ENCODE data around the gene ANGPTL8. TPM values are rescaled to one million over a fixed set of nuclear protein-coding genes. Genes with fewer than 3 reads are reported as not detected.

ANGPTL8 gene
- total and polyA plus RNA-seq, 9 of the 15 experiments (the other 6 are each of a cell fraction or from before 2014, with no cell fraction given): not detected

GRCh38 chr19:11238041-11238440, 1.4 kb upstream of the ANGPTL8 start:
- intact Hi-C loops (cut with micrococcal nuclease): no loop called here
- H3K4me1 ChIP-seq (replicated peaks in 1 of 2; ENCODE audit: control insufficient read depth in 2 of 2, insufficient read depth in 2 of 2, low read length in 2 of 2): peaks cover 0 to 34% of the 10 kb centered on the region in 2 experiments; a peak in 2 of 5 replicates
- POLR2A ChIA-PET: interaction anchor here (0.6 to 1.2 kb wide), 2 partner anchors 22 to 662 kb away, joined by 3 read pairs; no protein-coding TSS in a partner anchor
- no peak for TF ChIP-seq ZKSCAN8 (CRISPR knock-in tag; IDR thresholded peaks at IDR 0.05)
- TF ChIP-seq RFX5 (IDR thresholded peaks at IDR 0.05; ENCODE audit: low read depth, low read length): no peak
- no peak for TF ChIP-seq ZNF24 (IDR thresholded peaks at IDR 0.05)
- no peak for TF ChIP-seq TFAM (CRISPR knock-in tag; conservative IDR thresholded peaks at IDR 0.05)
- no peak for TF ChIP-seq PHB2 (IDR thresholded peaks at IDR 0.05; ENCODE audit: low read depth)
- no peak for TF ChIP-seq RNF219 (CRISPR knock-in tag; IDR thresholded peaks at IDR 0.05)
- no peak for TF ChIP-seq ZC3H11A (IDR thresholded peaks at IDR 0.05; ENCODE audit: low read depth, low read length)
- no peak for TF ChIP-seq ARID3A (IDR thresholded peaks at IDR 0.05; ENCODE audit: borderline replicate concordance, low read depth, low read length)
- H3K9ac ChIP-seq (ENCODE audit: insufficient read depth in 1 of 2, low read depth in 2 of 2, low read length in 2 of 2): no peak overlapping the region
- no peak for FAIRE-seq
- BruUV-seq (replicated peaks): no TSS peak
- no peaks in the 10 kb centered on the region for H3K9me1 ChIP-seq (ENCODE audit: control insufficient read depth, insufficient read depth, low read length)
- no peak overlapping the region for H2AFZ ChIP-seq (ENCODE audit: low read depth, low read length)
- no peaks in the 10 kb centered on the region for H3K9me3 ChIP-seq (replicated peaks; ENCODE audit: control insufficient read depth, insufficient read depth, low read depth, low read length)
- CTCF ChIA-PET (ENCODE audit: low intra/inter-chr PET ratio): no interaction called here
- no peaks in the 10 kb centered on the region for H3K36me3 ChIP-seq (ENCODE audit: control insufficient read depth, insufficient read depth, low read length)
- no peaks in the 10 kb centered on the region for H3K27me3 ChIP-seq (ENCODE audit: control insufficient read depth in 2 of 2, insufficient read depth in 2 of 2, low read length in 2 of 2)
- H4K20me1 ChIP-seq (replicated peaks; ENCODE audit: control insufficient read depth, insufficient read depth, low read length): no peaks in the 10 kb centered on the region
- in situ Hi-C loops (cut with MboI): no loop called here
- no peak overlapping the region for H3K4me2 ChIP-seq (ENCODE audit: insufficient read depth, low read length)
- no peak overlapping the region for H3K27ac ChIP-seq (ENCODE audit: extremely low read depth, low read depth, low read length)
- H3K4me3 ChIP-seq: no peak overlapping the region
- no peak for ATAC-seq
- no peak for DNase-seq (ENCODE audit: extremely low read depth in 1 of 4, low spot score in 3 of 4)
- 53% methylated on average over 10 of the region's 11 CpGs for WGBS (ENCODE audit: insufficient coverage, low coverage, missing lambda C conversion rate)
- no peaks in the 10 kb centered on the region for H3K79me2 ChIP-seq (ENCODE audit: control insufficient read depth, insufficient read depth, low read length)

All from K562 (cell line).